Amygdala (tissue), 56 donors: ENCODE results near the gene TMEM181.
"Not testable (repeated sequence)": the region's sequence is repeated elsewhere in the genome, so short reads cannot be mapped to it uniquely, and the experiment has no call there.

Source experiments
- DNase-seq, 56 donors: peaks; one replicate each; lab custom pipeline; 2025; lab: John Stamatoyannopoulos, UW

TMEM181 gene

DNA sequence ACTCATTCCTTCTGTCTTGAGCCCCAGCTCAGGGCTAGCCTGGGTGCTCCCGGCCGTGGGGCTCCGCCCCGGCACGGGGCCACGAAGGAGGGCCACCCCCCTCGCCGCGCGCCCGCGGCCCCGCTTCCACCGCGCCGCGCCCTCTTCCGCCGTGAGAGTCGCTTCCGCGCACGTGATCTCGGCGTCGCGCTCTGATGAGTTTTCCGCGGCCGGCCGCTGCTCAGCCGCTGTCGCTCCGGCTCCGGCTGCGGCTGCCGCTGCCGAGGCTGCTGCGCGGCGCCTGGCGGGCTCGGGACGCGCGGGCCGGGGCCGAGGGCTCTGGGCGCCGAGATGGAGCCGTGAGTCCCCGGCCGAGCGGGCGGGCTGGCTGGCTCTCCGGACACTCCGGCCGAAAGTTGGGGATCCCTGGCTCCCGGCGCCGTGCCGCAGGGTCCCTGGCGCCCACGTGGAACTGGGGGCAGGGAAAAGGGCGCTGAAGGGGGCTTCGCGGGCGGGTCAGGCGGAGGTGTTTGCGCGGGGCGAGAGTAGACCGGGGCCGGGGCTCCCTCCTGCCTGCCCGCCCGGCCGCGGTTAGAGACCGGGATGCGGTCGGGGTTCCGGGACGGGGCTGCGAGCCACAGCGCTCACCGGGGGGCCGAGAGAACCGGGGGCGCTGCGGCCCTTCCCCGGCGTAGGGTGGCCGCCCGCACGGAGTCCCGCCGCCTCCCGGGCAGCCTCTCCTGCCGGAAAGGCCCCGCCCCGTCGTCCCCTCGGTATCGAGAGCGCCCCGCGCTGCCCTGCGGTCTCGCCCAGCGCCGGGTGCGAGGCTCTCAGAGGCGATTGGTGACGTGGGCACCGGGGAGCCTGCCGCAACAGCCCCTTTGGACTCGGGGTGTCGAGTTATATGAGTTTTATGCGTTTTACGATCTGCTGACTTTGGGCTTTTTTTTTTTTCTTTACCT lies at the start of gene TMEM181:
Gene TMEM181 (plus strand): TSS at position 197 of the 941 bp plus-strand sequence. CDS start 134 bp downstream, at position 331.
- peak in 52 of 56 donors; percentile 7 to 86 (median 64) for DNase-seq

- no peak for DNase-seq
Measured at GRCh38 chr6:158512809-158513208, 47.1 kb upstream of the TMEM181 start.

GRCh38 chr6:158514176-158514575 lies 45.7 kb upstream of the TMEM181 start:
- DNase-seq = no peak

- no peak for DNase-seq
Measured at GRCh38 chr6:158514991-158515390, 44.9 kb upstream of the TMEM181 start.

DNA sequence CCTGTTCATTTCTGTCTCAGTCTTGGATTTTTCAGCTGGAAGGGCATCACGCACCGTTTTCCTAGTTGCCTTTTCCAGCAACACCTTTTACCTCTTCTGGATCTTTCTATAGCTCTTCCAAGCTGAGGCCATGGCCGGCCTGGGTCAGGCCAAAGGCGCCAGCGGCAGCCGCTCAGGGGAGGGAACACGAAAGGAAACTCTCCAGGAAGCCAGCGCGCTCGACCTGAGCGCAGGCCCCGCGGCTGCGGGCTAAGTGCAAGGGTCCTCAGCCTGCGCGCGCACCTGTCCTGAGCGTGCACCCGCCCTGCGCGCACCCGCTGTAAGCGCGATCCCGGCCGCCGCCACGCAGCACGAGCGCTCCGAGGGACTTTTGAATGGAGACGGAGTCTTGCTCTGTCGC lies 43.8 kb upstream of the TMEM181 start:
- DNase-seq = no peak

DNA sequence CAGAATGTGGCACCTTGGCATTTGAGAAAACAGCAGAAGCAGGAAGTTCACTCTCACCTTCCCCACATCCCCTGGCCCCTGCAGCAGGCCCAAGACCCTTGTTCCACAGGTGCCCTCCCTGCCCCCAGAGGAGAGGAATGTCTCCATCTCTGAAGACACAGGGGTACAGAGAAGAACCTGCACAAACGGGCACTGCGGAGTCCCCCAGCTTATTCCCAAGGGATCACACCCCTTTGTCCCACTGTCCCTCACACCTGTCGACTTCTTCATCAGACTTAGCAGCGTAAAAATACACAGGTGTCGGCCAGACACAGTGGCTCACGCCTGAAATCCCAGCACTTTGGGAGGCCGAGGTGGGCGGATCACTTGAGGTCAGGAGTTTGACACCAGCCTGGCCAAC lies 42.9 kb upstream of the TMEM181 start:
- DNase-seq = no peak

DNA sequence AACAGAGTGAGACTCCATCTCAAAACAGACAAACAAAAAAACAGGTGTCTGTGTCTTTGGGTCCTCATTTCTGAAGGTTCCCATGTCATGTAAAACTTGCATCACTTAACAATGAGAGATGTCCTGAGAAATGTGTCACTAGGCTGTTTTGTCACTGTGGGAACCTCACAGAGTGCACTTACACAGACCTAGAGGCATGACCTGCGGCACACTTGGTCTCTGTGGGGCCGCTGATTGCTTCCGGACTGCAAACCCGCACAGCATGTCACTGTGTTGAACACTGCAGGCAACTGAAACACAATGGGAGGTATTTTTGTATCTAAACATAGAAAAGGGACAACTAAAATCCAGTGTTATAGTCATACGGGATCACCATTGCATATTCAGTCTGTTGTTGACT lies 42.3 kb upstream of the TMEM181 start:
- DNase-seq = no peak

GRCh38 chr6:158518191-158519127 lies 41.4 kb upstream of the TMEM181 start:
- DNase-seq = peak in 33 of 56 donors; percentile 8 to 74 (median 33)

- peak in 4 of 56 donors; percentile 14 to 25 (median 20) for DNase-seq
Measured at GRCh38 chr6:158519300-158519699, 40.6 kb upstream of the TMEM181 start.

GRCh38 chr6:158519761-158520160 lies 40.1 kb upstream of the TMEM181 start:
- DNase-seq = no peak

GRCh38 chr6:158520975-158521374 lies 38.9 kb upstream of the TMEM181 start:
- not testable (repeated sequence) for DNase-seq

DNA sequence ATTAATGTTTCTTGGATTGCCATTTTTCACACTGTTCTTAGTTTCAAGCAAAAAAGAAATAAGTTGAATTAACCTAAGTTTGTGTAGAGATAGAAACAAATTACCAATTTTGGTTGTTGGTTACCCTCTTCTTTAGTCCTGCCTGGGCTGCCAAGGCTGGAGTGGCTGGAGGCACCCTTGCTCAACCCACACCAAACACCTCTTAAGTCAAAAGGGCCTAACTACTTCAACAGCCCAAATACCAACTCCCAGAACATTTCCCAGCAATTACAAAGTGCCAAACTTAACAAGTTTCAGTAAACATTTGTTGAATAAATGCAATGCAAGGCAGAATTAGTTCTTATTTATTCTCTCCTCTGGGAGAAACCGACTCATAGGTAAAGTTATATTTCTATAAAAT lies 38.1 kb upstream of the TMEM181 start:
- no peak for DNase-seq

GRCh38 chr6:158522616-158523015 lies 37.3 kb upstream of the TMEM181 start:
- DNase-seq = no peak

DNA sequence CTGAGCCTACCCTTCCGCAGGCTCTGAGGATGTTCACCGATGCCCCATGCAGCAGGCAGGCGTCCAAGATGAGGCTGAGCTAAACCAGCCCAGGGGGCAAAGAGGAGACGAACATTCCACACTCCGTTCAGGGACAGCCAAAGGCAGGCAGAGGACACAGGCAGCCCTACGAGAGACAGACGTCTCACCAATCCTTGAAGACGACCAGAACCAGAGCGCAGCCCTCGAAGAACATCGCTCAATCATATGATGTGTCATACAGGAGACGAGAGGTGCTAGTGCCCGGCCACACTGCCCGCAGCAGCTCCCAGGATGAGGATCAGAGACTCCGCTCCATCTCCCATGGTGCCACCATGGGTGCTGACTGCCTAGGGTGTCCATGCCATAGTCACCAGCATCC lies 35.6 kb upstream of the TMEM181 start:
- no peak for DNase-seq

- not testable (repeated sequence) for DNase-seq
Measured at GRCh38 chr6:158527858-158528257, 32.0 kb upstream of the TMEM181 start.

- DNase-seq = no peak
Measured at GRCh38 chr6:158528826-158529225, 31.1 kb upstream of the TMEM181 start.

- DNase-seq = no peak
Measured at GRCh38 chr6:158529629-158530028, 30.3 kb upstream of the TMEM181 start.

DNA sequence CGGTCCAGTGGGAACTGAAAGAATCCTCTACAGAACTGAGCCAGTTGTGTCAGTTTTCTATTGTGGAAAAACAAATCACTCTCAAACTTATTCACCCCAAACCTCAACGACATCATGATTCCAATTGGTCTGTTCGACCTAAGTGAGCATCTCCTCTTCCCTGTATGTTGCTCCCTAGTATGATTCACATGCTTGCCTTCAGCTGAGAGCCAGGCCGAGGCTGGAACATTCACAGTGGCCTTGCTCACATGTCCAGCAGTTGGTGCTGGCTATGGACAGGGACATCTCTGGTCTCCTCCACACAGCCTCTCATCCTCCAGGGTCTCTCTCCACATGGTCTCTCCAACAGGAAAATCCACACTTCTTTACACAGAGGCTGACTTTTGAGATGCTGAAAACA lies 28.3 kb upstream of the TMEM181 start:
- no peak for DNase-seq

DNA sequence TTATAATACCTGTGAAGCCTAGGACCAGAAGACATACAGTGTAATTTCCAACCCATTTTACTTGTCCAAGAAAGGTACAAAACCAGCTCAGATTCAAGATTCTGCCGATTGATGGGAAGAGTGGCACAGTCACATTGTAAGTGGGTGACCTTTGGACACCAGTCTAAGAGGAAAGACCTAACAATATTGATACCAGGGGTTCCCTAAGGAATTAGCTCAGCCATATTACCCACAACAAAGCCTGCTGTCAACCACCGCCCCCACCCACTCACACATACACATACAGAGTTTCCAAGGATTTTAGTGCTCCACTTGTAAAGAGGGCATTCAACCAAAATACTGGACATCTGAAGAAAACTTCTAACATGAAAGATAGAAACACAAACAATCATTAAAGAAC lies 27.9 kb upstream of the TMEM181 start:
- DNase-seq = no peak

DNA sequence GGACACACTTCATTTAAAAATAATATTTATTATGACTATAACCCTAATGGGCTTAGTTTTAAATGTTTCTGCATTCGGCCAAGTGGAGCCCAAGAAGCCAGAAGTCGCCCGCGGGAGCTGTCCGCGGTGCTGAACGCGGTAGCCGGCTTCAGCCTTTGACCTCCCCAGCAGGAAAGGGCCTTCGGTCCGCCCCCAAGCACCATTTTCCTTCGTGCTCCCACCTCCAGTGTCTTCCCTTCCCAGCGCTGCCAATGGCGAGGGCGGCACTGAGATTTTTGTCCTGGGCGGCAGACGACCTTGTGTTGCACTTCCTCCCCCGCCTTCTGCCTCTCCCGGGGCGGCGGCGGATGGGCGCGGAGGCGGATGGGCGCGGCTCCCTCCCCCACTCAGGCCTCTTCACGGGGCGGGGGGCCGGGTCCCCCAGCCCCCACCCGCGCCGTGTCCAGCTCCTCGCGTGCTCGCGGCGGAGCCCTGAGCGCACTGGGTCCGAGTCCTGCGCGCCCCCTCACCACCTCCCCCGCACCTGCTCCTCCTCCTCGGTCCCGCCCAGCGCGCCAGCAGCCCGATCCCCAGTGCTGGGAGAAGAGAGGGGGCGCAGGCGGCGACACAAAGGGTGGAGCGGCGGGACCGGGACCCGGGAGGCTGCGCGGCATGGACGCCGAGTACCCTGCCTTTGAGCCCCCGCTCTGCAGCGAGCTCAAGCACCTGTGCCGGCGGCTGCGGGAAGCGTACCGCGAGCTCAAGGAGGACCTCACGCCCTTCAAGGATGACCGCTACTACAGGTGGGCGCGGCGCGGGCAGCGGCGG lies 23.6 kb upstream of the TMEM181 start:
- peak in 19 of 56 donors; percentile 10 to 68 (median 29) for DNase-seq
